ENCODE results near the gene TSC22D3. TPM values are rescaled to one million over a fixed set of nuclear protein-coding genes. Genes with fewer than 3 reads are reported as not detected.

TSC22D3 gene
- total RNA-seq, 1 donor, result 57.2 TPM

DNA sequence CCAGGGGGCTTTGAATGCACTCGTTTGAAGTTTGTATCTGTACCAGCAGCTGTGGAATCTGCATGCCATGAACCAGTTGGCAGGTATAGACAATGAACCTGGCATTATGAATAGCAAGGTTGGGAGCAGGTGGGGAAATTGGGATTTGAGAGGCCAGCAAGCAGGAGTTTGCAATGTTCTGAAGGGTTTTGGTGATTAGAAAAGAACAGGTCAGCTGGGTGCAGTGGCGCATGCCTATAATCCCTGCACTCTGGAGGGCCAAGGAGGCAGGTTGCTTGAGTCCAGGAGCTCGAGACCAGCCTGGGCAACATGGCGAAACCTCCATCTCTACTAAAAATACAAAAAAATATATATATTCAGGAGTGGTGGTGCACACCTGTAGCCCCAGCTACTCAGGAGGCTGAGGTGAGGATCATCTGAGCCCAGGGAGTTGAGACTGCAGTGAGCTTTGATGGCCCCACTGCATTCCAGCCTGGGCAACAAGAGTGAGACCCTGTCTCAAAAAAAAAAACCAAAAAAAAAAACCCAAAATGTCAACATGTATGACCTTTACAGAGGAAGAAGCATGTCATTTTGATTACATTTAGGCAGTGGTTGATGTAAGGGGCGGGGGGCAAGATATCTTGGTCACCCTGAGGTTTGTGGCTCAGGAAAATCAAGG is 63.9 kb downstream of the TSC22D3 start:
- peak overlapping the region; percentile 86 for H3K27ac ChIP-seq (ENCODE audit: low read depth, low read length)
- H3K79me2 ChIP-seq (ENCODE audit: insufficient read depth, low read length), result peaks cover 16% of the 10 kb centered on the region
- peaks cover 20% of the 10 kb centered on the region for H4K20me1 ChIP-seq (ENCODE audit: insufficient read depth, low read length)
- no peak overlapping the region for H2AFZ ChIP-seq (ENCODE audit: low read length)
- H3K36me3 ChIP-seq (ENCODE audit: insufficient read depth, low read length), result peaks cover 13% of the 10 kb centered on the region
- peaks cover 16% of the 10 kb centered on the region for H3K4me1 ChIP-seq (ENCODE audit: insufficient read depth, low read length)
- peak overlapping the region; percentile 49 for H3K4me2 ChIP-seq (ENCODE audit: insufficient read depth, low read length)
- peaks cover 20% of the 10 kb centered on the region for H3K27me3 ChIP-seq (ENCODE audit: insufficient read depth, low read length)
- H3K4me3 ChIP-seq (ENCODE audit: insufficient read depth, low read length), result no peak overlapping the region
- no peaks in the 10 kb centered on the region for H3K9me3 ChIP-seq (ENCODE audit: low read depth, low read length)
- DNase-seq (ENCODE audit: insufficient read length, low spot score, missing footprints), result no peak
- TF ChIP-seq, protein P1, sequence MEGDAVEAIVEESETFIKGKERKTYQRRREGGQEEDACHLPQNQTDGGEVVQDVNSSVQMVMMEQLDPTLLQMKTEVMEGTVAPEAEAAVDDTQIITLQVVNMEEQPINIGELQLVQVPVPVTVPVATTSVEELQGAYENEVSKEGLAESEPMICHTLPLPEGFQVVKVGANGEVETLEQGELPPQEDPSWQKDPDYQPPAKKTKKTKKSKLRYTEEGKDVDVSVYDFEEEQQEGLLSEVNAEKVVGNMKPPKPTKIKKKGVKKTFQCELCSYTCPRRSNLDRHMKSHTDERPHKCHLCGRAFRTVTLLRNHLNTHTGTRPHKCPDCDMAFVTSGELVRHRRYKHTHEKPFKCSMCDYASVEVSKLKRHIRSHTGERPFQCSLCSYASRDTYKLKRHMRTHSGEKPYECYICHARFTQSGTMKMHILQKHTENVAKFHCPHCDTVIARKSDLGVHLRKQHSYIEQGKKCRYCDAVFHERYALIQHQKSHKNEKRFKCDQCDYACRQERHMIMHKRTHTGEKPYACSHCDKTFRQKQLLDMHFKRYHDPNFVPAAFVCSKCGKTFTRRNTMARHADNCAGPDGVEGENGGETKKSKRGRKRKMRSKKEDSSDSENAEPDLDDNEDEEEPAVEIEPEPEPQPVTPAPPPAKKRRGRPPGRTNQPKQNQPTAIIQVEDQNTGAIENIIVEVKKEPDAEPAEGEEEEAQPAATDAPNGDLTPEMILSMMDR (IDR thresholded peaks at IDR 0.05; ENCODE audit: extremely low read depth, low read depth, low read length), result no peak

DNA sequence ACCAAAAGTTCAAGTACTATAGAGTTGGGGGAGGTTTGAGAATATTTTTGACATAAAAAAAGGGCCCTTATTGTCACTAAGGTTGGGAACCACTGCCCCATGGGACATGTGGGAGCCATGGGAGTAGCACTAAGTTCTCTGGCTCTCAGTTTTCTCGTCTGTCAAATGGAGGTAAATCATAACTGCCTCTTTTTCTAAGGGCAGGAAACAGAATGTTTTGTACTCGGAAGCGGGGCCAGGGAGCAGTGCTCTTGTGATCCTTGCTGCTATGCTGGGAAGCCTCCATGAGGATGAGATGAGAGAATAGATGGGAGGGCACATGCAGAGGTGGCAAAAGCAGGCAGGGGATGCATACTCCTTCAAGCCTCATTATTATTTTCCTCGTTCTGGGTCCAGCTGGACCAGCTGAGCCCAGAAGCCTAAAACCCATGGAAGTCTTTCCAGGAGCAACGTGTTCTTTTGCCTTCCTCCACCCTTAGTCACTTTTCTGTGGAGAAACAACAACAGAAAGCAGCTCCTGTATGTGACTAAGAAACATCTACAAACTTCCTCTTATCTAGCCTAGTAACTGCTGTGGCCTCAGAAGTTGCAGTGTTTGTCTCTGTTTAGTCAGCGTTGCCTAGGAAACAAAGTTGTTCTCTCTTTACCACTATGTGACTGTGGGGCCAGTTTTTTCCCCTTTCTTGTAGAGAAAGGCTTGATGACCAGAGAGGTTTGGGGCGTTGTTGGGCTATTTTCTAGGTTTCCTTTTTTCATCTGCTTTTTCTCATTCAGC is 64.8 kb downstream of the TSC22D3 start:
- H2AFZ ChIP-seq (ENCODE audit: low read length), result no peak overlapping the region
- H4K20me1 ChIP-seq (ENCODE audit: insufficient read depth, low read length), result peaks cover 20% of the 10 kb centered on the region
- peaks cover 16% of the 10 kb centered on the region for H3K4me1 ChIP-seq (ENCODE audit: insufficient read depth, low read length)
- peak overlapping the region; percentile 55 for H3K4me2 ChIP-seq (ENCODE audit: insufficient read depth, low read length)
- peak overlapping the region; percentile 86 for H3K27ac ChIP-seq (ENCODE audit: low read depth, low read length)
- TF ChIP-seq, protein P1 (IDR thresholded peaks at IDR 0.05; ENCODE audit: extremely low read depth, low read depth, low read length), result no peak
- H3K27me3 ChIP-seq (ENCODE audit: insufficient read depth, low read length), result peaks cover 20% of the 10 kb centered on the region
- DNase-seq (ENCODE audit: insufficient read length, low spot score, missing footprints), result peak; percentile 88
- peaks cover 13% of the 10 kb centered on the region for H3K36me3 ChIP-seq (ENCODE audit: insufficient read depth, low read length)
- no peaks in the 10 kb centered on the region for H3K9me3 ChIP-seq (ENCODE audit: low read depth, low read length)
- H3K4me3 ChIP-seq (ENCODE audit: insufficient read depth, low read length), result no peak overlapping the region
- peaks cover 13% of the 10 kb centered on the region for H3K79me2 ChIP-seq (ENCODE audit: insufficient read depth, low read length)

DNA sequence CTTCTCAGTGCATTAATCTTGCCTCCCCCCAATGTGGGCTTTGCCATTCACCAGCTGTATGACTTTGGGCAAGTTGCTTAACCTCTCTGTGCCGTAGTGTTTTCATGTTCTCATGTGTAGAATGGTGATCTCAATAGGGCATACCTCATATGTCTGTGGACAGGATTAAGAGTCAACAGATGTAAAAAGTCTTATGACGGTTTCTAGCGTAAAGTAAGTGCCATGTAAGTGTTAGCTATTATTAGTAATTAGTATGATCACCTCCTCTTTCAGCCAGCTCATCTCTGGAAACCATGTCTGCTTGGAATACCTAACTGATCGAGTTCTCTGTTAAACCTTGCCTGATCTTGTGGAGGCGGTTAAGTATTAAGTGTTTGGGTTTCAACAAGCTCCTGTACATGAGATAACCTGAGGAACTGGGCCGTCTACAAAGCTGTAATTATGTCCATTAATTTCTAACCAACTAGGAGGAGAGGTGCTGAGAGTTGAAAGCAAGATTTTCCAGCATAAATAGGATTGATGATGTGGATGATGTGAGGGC is 66.3 kb downstream of the TSC22D3 start:
- H3K27me3 ChIP-seq (ENCODE audit: insufficient read depth, low read length), result peaks cover 20% of the 10 kb centered on the region
- no peak overlapping the region for H2AFZ ChIP-seq (ENCODE audit: low read length)
- peaks cover 8% of the 10 kb centered on the region for H3K36me3 ChIP-seq (ENCODE audit: insufficient read depth, low read length)
- no peaks in the 10 kb centered on the region for H3K9me3 ChIP-seq (ENCODE audit: low read depth, low read length)
- TF ChIP-seq, protein P1 (IDR thresholded peaks at IDR 0.05; ENCODE audit: extremely low read depth, low read depth, low read length), result no peak
- DNase-seq (ENCODE audit: insufficient read length, low spot score, missing footprints), result no peak
- H3K4me1 ChIP-seq (ENCODE audit: insufficient read depth, low read length), result peaks cover 16% of the 10 kb centered on the region
- H3K4me3 ChIP-seq (ENCODE audit: insufficient read depth, low read length), result no peak overlapping the region
- no peak overlapping the region for H3K27ac ChIP-seq (ENCODE audit: low read depth, low read length)
- no peak overlapping the region for H3K4me2 ChIP-seq (ENCODE audit: insufficient read depth, low read length)
- H3K79me2 ChIP-seq (ENCODE audit: insufficient read depth, low read length), result peaks cover 2% of the 10 kb centered on the region
- peaks cover 6% of the 10 kb centered on the region for H4K20me1 ChIP-seq (ENCODE audit: insufficient read depth, low read length)

DNA sequence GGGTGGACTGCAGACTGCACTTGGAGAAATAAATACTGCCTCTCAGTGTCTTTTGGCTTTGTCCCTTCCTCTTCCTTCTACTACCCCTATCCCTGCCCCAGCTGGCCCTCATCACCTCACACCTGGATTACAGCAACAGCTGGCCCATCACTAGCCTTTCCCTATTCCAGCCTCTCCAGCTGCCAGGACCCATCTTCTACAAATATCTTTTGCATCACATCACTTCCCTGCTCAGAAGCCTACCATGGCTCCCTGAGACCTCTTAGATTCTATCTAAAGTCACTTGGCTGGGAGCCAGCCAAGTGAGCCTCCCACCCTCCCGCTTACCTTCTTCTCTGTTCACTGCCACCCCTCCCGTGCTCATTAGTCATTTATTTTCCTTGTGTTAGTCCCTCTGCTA is 66.8 kb downstream of the TSC22D3 start:
- no peak for DNase-seq (ENCODE audit: insufficient read length, low spot score, missing footprints)
- H2AFZ ChIP-seq (ENCODE audit: low read length), result no peak overlapping the region
- no peak overlapping the region for H3K4me3 ChIP-seq (ENCODE audit: insufficient read depth, low read length)
- H3K4me2 ChIP-seq (ENCODE audit: insufficient read depth, low read length), result no peak overlapping the region
- H3K36me3 ChIP-seq (ENCODE audit: insufficient read depth, low read length), result peaks cover 2% of the 10 kb centered on the region
- peaks cover 16% of the 10 kb centered on the region for H3K4me1 ChIP-seq (ENCODE audit: insufficient read depth, low read length)
- TF ChIP-seq, protein P1 (IDR thresholded peaks at IDR 0.05; ENCODE audit: extremely low read depth, low read depth, low read length), result no peak
- H3K9me3 ChIP-seq (ENCODE audit: low read depth, low read length), result no peaks in the 10 kb centered on the region
- H4K20me1 ChIP-seq (ENCODE audit: insufficient read depth, low read length), result peaks cover 2% of the 10 kb centered on the region
- H3K27me3 ChIP-seq (ENCODE audit: insufficient read depth, low read length), result peaks cover 20% of the 10 kb centered on the region
- H3K79me2 ChIP-seq (ENCODE audit: insufficient read depth, low read length), result no peaks in the 10 kb centered on the region
- no peak overlapping the region for H3K27ac ChIP-seq (ENCODE audit: low read depth, low read length)

All from osteoblast (primary cell).